ENCODE results near the gene PHF20.
"Not testable (repeated sequence)": the region's sequence is repeated elsewhere in the genome, so short reads cannot be mapped to it uniquely, and the experiment has no call there.

PHF20 gene

GRCh38 chr20:35739294-35740163 is 32.3 kb upstream of the PHF20 start:
- DNase-seq (ENCODE audit: low read depth in 2 of 2, low spot score in 1 of 2): no peak

GRCh38 chr20:35741892-35742740 is 29.7 kb upstream of the PHF20 start, which contains the start of gene RBM39:
Gene RBM39 (minus strand): TSS chr20:35742260. CDS start chr20:35740874, 1,386 bp downstream.
- peak; percentile 92 to 98 for DNase-seq (ENCODE audit: low read depth in 2 of 2, low spot score in 1 of 2)

GRCh38 chr20:35742741-35743523 is 28.9 kb upstream of the PHF20 start:
- no peak for DNase-seq (ENCODE audit: low read depth in 2 of 2, low spot score in 1 of 2)

- DNase-seq (ENCODE audit: low read depth in 2 of 2, low spot score in 1 of 2): no peak
These were observed 27.9 kb upstream of the PHF20 start for GRCh38 chr20:35743693-35744491.

- not testable (repeated sequence) for DNase-seq (ENCODE audit: low read depth in 2 of 2, low spot score in 1 of 2)
These were observed 27.3 kb upstream of the PHF20 start for GRCh38 chr20:35744492-35744841.

- DNase-seq (ENCODE audit: low read depth in 2 of 2, low spot score in 1 of 2): no peak
These were observed 21.2 kb upstream of the PHF20 start for GRCh38 chr20:35750611-35751010.

- DNase-seq (ENCODE audit: low read depth in 2 of 2, low spot score in 1 of 2): no peak
These were observed 15.4 kb upstream of the PHF20 start for GRCh38 chr20:35756404-35756803.

- DNase-seq (ENCODE audit: low read depth in 2 of 2, low spot score in 1 of 2): no peak
These were observed 14.6 kb upstream of the PHF20 start for GRCh38 chr20:35757098-35757705.

- not testable (repeated sequence) for DNase-seq (ENCODE audit: low read depth in 2 of 2, low spot score in 1 of 2)
These were observed 10.3 kb upstream of the PHF20 start for GRCh38 chr20:35761548-35761947.

GRCh38 chr20:35762461-35762860 is 9.4 kb upstream of the PHF20 start:
- no peak for DNase-seq (ENCODE audit: low read depth in 2 of 2, low spot score in 1 of 2)

GRCh38 chr20:35764936-35765335 is 6.9 kb upstream of the PHF20 start:
- DNase-seq (ENCODE audit: low read depth in 2 of 2, low spot score in 1 of 2): not testable (repeated sequence)

GRCh38 chr20:35766843-35767242 is 5.0 kb upstream of the PHF20 start:
- DNase-seq (ENCODE audit: low read depth in 2 of 2, low spot score in 1 of 2): no peak

GRCh38 chr20:35767683-35768481 is 3.9 kb upstream of the PHF20 start:
- DNase-seq (ENCODE audit: low read depth in 2 of 2, low spot score in 1 of 2): peak; percentile 31 to 47

GRCh38 chr20:35768731-35769664 is 2.8 kb upstream of the PHF20 start:
- DNase-seq (ENCODE audit: low read depth in 2 of 2, low spot score in 1 of 2): no peak

GRCh38 chr20:35771367-35771688 is 487 bp upstream of the PHF20 start:
- DNase-seq (ENCODE audit: low read depth in 2 of 2, low spot score in 1 of 2): no peak

GRCh38 chr20:35772563-35773058 is 796 bp downstream of the PHF20 start:
- no peak for DNase-seq (ENCODE audit: low read depth in 2 of 2, low spot score in 1 of 2)

GRCh38 chr20:35773154-35773751 is 1.4 kb downstream of the PHF20 start:
- no peak for DNase-seq (ENCODE audit: low read depth in 2 of 2, low spot score in 1 of 2)

- DNase-seq (ENCODE audit: low read depth in 2 of 2, low spot score in 1 of 2): no peak
These were observed 2.6 kb downstream of the PHF20 start for GRCh38 chr20:35774391-35774790.
